Osteocyte (in vitro differentiated cells): Measurements from ENCODE around the gene TJP3. TPM values are rescaled to one million over a fixed set of nuclear protein-coding genes. Genes with fewer than 3 reads are reported as not detected.
A peak's percentile ranks its signal among the peaks of the same experiment; 100 is the strongest.

ENCODE experiments used
- DNase-seq: peaks from one replicate; pipeline ENCODE4 v3.0.0; 2021; ENCODE audit warnings: mixed read lengths; ENCODE audit not compliant: unreplicated experiment; ENCODE audit errors: extremely low spot score
- H3K27ac Mint-ChIP-seq: one replicate; pipeline ENCODE4 v1.8.0; 2021; ENCODE audit warnings: mild to moderate bottlenecking, mixed read lengths; ENCODE audit not compliant: unreplicated experiment
- H3K27me3 Mint-ChIP-seq: one replicate; pipeline ENCODE4 v1.8.0; 2021; ENCODE audit warnings: mixed read lengths; ENCODE audit not compliant: unreplicated experiment
- H3K36me3 Mint-ChIP-seq: one replicate; pipeline ENCODE4 v1.8.0; 2021; ENCODE audit warnings: mixed read lengths; ENCODE audit not compliant: unreplicated experiment
- H3K4me1 Mint-ChIP-seq: one replicate; pipeline ENCODE4 v1.8.0; 2021; ENCODE audit warnings: mixed read lengths; ENCODE audit not compliant: unreplicated experiment
- H3K4me3 Mint-ChIP-seq: one replicate; pipeline ENCODE4 v1.8.0; 2021; ENCODE audit warnings: mild to moderate bottlenecking, moderate library complexity, mixed read lengths; ENCODE audit not compliant: unreplicated experiment
- H3K9me3 Mint-ChIP-seq: one replicate; pipeline ENCODE4 v1.8.0; 2021; ENCODE audit warnings: mixed read lengths; ENCODE audit not compliant: unreplicated experiment
- total RNA-seq: library from RNA; stranded (reverse); gene quantifications from 2 replicates; pipeline ENCODE4 v1.2.1, GENCODE V29; 2021
- TF ChIP-seq, protein P1 (sequence below): fragments of 200-600 bp; sonication (generic); IDR thresholded peaks from 2 replicates; pipeline ENCODE4 v1.5.0; 2021; ENCODE audit warnings: antibody characterized with exemption, mild to moderate bottlenecking, moderate library complexity

TJP3 gene
- total RNA-seq, 1 donor from 2014 or later, result not detected

DNA sequence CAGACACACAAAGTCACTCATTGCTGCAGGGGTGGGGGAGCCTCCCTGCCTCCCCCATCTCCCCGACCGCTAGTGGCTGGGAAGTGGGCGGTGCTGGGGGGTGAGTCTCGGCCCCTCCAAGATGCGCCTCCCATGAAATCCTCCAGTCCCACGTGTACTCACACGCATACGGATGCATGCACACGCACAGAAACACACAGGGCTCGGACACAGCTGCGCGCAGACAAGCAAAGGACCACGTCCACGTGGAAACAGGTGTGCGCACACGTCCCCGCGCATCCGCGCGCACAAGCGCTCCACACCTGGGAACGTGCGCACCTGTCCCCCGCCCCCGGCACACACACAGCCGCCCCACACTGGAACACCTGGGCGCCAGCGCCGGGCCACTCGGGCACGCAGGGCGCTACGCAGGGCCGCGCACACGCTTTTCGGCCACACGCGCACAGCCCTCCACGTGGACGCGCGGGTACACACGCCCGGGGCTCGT, 77.3 kb downstream of the TJP3 start:
- no peak overlapping the region for H3K4me3 Mint-ChIP-seq
- peaks cover 33% of the 10 kb centered on the region for H3K27me3 Mint-ChIP-seq
- H3K27ac Mint-ChIP-seq, result no peak overlapping the region
- DNase-seq, result no peak
- H3K4me1 Mint-ChIP-seq, result peaks cover 6% of the 10 kb centered on the region
- TF ChIP-seq, protein P1, sequence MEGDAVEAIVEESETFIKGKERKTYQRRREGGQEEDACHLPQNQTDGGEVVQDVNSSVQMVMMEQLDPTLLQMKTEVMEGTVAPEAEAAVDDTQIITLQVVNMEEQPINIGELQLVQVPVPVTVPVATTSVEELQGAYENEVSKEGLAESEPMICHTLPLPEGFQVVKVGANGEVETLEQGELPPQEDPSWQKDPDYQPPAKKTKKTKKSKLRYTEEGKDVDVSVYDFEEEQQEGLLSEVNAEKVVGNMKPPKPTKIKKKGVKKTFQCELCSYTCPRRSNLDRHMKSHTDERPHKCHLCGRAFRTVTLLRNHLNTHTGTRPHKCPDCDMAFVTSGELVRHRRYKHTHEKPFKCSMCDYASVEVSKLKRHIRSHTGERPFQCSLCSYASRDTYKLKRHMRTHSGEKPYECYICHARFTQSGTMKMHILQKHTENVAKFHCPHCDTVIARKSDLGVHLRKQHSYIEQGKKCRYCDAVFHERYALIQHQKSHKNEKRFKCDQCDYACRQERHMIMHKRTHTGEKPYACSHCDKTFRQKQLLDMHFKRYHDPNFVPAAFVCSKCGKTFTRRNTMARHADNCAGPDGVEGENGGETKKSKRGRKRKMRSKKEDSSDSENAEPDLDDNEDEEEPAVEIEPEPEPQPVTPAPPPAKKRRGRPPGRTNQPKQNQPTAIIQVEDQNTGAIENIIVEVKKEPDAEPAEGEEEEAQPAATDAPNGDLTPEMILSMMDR, result no peak
- peaks cover 11% of the 10 kb centered on the region for H3K9me3 Mint-ChIP-seq
- no peaks in the 10 kb centered on the region for H3K36me3 Mint-ChIP-seq

DNA sequence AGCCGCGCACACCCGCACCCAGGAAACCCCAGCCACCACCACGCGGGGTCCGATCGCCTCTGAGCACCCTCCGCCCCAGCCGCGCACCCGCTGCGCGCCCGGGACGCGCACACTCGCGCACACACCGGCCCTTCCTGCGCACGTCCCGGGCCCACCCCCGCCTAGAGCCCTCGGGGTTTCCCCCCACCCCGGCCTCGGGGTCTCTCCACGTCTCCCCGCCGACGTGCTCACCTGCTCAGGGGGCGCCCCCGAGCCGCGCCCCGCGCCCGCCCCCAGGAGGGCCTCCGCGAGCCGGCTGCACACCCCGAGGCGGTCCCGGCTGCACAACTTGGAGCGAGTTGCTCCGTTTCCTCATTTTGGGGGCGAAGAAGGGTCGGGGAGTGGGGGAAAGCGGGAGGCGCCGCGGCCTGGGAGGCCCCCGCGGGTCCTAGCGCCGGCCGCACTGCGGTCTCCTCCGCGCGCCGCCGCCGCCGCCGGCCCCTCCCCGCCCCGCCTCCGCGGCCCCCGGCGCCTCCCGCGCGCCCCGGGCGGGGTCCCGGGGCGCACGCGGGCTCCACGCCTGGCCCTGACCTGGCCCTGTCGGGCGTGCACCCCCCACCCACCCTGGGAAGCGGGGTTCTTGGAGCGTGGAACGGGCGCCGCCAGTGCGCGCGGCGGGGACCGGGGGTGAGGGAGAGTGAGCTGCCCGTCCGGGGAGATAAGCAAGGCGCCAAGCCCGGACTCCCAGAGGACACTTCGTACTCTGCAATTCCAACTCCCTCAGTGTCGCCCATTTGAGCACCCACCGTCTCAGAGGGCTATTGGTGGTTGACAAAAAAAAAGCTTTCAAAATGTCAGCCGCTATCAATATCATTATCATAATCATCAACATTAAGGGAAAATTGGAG, 78.0 kb downstream of the TJP3 start, which contains the start of gene MATK:
TSS of gene MATK (minus strand) at position 444 of the 887 bp plus-strand sequence. CDS start 1,246 bp downstream, outside the sequence.
- TF ChIP-seq, protein P1, result no peak
- no peaks in the 10 kb centered on the region for H3K36me3 Mint-ChIP-seq
- peaks cover 40% of the 10 kb centered on the region for H3K27me3 Mint-ChIP-seq
- peak within 1 kb of the TSS; percentile 32 for H3K4me3 Mint-ChIP-seq
- H3K4me1 Mint-ChIP-seq, result peaks cover 6% of the 10 kb centered on the region
- no peak within 1 kb of the TSS for H3K27ac Mint-ChIP-seq
- DNase-seq, result no peak
- peaks cover 18% of the 10 kb centered on the region for H3K9me3 Mint-ChIP-seq

DNA sequence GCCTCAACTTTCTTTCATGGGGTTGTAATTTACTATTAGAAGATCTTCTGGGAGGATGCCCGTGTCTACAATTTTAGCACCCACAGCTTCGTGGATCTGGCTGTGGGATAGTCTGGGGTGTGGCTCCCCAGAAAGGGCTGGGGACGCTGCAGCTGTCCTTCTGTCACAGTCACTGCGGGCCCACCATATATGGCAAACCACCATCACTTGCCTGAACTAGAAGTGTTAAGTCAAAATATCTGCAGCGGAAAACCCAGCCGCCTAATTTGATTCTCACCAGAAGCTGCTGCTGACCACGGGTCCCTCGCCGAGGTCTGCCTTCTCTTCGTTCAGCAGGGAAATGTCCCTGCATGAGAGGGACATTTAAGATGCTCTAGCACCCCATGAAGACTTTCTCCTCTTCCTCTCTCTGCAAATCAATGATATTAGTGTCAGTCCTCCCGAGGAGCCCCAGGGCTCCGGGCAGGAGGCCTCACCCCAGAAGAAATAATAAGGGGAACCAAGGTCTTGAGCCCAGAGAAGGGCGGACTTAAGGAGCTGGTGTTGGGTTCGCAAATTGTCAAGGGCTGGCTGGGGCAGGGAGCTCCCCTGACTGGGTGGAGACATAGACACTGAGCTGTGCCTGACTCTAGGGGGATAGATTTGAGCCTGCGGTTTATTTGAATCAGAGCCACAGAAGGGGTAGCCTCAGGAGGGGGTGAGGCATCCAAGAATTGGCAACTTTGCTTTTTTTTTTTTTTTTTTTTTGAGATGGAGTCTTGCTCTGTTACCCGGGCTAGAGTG, 81.0 kb downstream of the TJP3 start:
- Mint-ChIP-seq H3K4me3 (no peak overlapping the region), H3K9me3 (peaks cover 7% of the 10 kb centered on the region), H3K27me3 (peaks cover 44% of the 10 kb centered on the region), H3K4me1 (peaks cover 6% of the 10 kb centered on the region), H3K36me3 (no peaks in the 10 kb centered on the region), H3K27ac (no peak overlapping the region)
- DNase-seq, result no peak
- TF ChIP-seq, protein P1, result no peak

DNA sequence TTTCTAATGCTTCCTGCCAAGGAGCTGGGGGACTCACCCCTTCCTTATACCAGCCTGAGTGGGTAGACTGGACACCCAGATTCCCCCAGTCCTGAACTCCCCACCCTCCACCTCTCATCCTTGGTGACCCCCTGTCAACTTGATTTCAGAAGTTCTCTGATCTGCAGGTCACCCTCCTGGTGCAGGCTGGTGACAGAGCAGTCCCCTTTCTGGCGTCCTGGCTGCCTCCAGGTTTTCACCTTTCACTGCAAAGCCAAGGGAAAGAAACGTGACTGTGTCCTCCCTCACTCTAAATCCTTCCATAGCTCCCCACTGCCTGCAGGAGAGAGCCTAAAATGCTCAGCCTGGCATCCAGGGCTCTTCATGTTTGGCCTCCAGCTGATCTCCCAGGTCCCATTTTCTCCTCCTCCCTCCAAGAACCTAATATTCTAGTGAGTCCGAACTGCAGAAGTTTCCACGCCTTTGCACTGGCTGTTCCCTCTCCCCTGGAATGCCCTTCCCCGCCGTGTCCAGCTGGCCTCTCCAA, 82.1 kb downstream of the TJP3 start:
- H3K4me1 Mint-ChIP-seq, result no peaks in the 10 kb centered on the region
- H3K27ac Mint-ChIP-seq, result no peak overlapping the region
- no peak overlapping the region for H3K4me3 Mint-ChIP-seq
- DNase-seq, result no peak
- H3K27me3 Mint-ChIP-seq, result peaks cover 36% of the 10 kb centered on the region
- peaks cover 7% of the 10 kb centered on the region for H3K9me3 Mint-ChIP-seq
- no peaks in the 10 kb centered on the region for H3K36me3 Mint-ChIP-seq
- TF ChIP-seq, protein P1, result no peak
